T-helper 1 cell treated with Interleukin-12 subunit alpha and Interleukin-12 subunit beta and Interleukin-4 antibody, amounts not matched to agents 30 μg/mL and 1 μg/mL, for 36 hours (primary cell): ENCODE results near the gene CCR7.

Experiments used
- H3K27ac Mint-ChIP-seq: one replicate; pipeline ENCODE4 v1.8.0; 2021; ENCODE audit warnings: mild to moderate bottlenecking, mixed read lengths
- H3K27me3 Mint-ChIP-seq: one replicate; pipeline ENCODE4 v1.8.0; 2021; ENCODE audit warnings: low read depth, mixed read lengths
- H3K36me3 Mint-ChIP-seq: one replicate; pipeline ENCODE4 v1.8.0; 2021; ENCODE audit warnings: low read depth, mixed read lengths
- H3K4me1 Mint-ChIP-seq: one replicate; pipeline ENCODE4 v1.8.0; 2021; ENCODE audit warnings: low read depth, mixed read lengths
- H3K4me3 Mint-ChIP-seq: one replicate; pipeline ENCODE4 v1.8.0; 2021; ENCODE audit warnings: mild to moderate bottlenecking, moderate library complexity, mixed read lengths
- H3K9me3 Mint-ChIP-seq: one replicate; pipeline ENCODE4 v1.8.0; 2021; ENCODE audit warnings: mixed read lengths

CCR7 gene

DNA sequence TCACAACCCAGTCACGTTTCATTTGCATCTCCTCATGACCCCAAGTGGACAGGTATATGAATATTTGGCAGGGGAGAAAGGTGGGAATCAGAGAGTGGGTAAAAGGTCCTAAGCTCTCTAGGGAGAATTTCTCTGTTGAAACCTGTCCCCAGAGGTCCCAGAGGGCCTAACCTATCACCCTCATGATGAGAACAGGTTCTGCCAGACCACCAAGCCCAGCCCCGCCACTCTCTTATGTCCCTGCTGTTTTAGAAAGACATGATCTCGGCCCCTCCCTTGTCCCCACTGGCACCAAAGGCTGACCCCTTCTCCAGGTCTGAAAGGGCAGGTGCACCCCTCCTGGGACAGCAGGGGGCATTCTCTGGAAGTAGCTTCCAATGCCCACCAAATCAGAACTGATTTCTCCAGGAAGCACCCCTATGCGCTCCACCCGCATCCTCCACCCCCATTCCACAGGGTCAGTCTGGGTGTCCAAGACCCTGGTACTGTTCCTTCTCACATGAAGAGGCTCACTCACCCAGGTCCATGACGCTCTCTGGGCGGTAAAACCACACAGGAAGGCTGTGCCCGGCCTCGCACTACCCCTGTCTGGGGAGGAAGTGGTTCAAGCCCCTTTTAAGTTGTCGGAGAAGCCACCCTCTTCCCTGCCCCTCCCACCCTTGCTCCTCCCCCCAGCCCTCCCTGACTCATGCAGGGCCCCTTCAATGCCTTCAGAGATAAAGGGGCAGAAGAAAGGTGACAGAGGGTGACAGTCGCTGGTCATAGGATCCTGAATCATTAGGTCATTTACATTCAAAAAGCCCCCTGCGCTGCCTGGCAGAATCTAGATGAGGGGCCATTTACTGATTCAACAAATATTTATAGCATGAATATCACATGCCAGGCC, at the start of gene CCR7:
Gene CCR7, minus strand, starts transcription at position 590 of the 886 bp plus-strand sequence. Its CDS starts 63 bp downstream, at position 527.
- peaks cover 9% of the 10 kb centered on the region for H3K9me3 Mint-ChIP-seq
- H3K27ac Mint-ChIP-seq, result peak within 1 kb of the TSS; percentile 93
- peaks cover 49% of the 10 kb centered on the region for H3K36me3 Mint-ChIP-seq
- H3K27me3 Mint-ChIP-seq, result peaks cover under 1% of the 10 kb centered on the region
- peaks cover 56% of the 10 kb centered on the region for H3K4me1 Mint-ChIP-seq
- peak within 1 kb of the TSS; percentile 92 for H3K4me3 Mint-ChIP-seq

DNA sequence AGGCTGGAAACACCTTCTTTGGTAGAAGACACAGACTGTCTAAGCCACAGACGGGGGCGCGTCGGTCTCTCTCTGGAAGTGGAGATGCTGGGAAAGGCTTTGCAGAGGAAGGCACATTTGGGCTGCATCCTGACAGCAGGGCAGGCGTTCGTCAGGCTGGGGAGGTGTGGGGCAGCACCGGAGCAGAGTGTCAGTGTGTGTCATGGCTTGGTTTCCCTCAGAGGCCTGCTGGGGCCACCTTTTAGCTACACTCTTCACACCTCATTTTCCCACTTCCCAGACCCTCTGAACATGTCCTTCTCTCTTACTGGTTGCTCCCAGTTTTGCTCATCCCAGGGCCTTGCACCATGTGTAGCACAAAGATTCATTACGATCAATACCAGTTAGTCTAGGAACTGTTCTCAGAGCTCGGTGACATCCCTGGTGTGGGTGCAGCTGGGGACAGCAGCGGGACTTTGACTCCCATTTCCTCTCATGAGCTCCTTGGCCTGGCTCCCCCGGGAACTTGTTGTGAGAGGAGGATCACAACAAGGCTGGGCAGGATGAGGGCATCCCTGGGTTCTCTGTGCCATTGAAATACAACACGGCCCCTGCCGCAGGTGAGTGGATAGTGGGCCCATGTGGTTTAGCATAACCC, 49.3 kb upstream of the CCR7 start:
- H3K9me3 Mint-ChIP-seq, result no peaks in the 10 kb centered on the region
- H3K36me3 Mint-ChIP-seq, result peaks cover 2% of the 10 kb centered on the region
- H3K27ac Mint-ChIP-seq, result peak overlapping the region; percentile 94
- no peaks in the 10 kb centered on the region for H3K27me3 Mint-ChIP-seq
- peaks cover 61% of the 10 kb centered on the region for H3K4me1 Mint-ChIP-seq
- peak overlapping the region; percentile 17 for H3K4me3 Mint-ChIP-seq

- H3K36me3 Mint-ChIP-seq, result peaks cover 3% of the 10 kb centered on the region
- H3K27ac Mint-ChIP-seq, result peak overlapping the region; percentile 85
- H3K9me3 Mint-ChIP-seq, result no peaks in the 10 kb centered on the region
- H3K4me1 Mint-ChIP-seq, result peaks cover 65% of the 10 kb centered on the region
- H3K27me3 Mint-ChIP-seq, result no peaks in the 10 kb centered on the region
- peak overlapping the region; percentile 65 for H3K4me3 Mint-ChIP-seq
Observed at GRCh38 chr17:40613467-40614154, 48.3 kb upstream of the CCR7 start.

DNA sequence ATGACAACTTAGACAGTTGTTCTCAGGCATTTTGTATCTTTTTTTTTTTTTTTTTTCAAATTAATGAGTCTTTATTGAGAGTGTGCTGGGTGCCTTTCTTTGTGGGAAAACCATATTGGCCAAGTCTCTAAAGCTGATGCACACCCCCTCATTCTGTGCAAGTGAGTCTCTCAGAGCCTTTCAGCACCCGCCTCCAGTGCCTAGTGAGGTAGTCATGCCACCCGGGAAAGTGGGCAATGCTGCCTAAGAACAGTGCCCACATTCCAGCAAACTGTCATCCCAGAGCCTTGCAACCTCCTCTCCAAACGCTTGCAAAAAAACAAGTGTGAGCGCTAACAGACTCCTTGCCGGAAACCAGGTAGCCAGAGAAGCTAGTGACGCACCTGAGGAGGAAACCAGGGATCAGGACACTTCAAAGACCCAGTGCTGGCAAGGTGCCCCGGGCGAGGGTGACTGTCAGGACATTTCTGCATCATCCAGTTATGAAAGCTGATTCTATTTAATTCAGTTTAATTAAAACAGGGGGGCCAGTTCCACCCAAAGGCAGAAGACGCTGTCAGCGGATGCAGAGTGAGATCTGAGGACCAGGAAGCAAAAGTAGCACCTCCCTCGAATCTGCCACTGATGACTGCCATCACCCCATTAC, 47.5 kb upstream of the CCR7 start:
- Mint-ChIP-seq H3K27ac (peak overlapping the region; percentile 85), H3K4me1 (peaks cover 74% of the 10 kb centered on the region), H3K4me3 (peak overlapping the region; percentile 65), H3K27me3 (no peaks in the 10 kb centered on the region), H3K9me3 (no peaks in the 10 kb centered on the region), H3K36me3 (peaks cover 3% of the 10 kb centered on the region)

- Mint-ChIP-seq H3K9me3 (no peaks in the 10 kb centered on the region), H3K27me3 (no peaks in the 10 kb centered on the region), H3K27ac (peak overlapping the region; percentile 77), H3K4me3 (peak overlapping the region; percentile 9), H3K36me3 (peaks cover 3% of the 10 kb centered on the region), H3K4me1 (peaks cover 79% of the 10 kb centered on the region)
Observed at GRCh38 chr17:40611840-40612474, 46.7 kb upstream of the CCR7 start.

GRCh38 chr17:40610359-40610758, 45.1 kb upstream of the CCR7 start:
- Mint-ChIP-seq H3K9me3 (no peaks in the 10 kb centered on the region), H3K27me3 (no peaks in the 10 kb centered on the region), H3K4me3 (no peak overlapping the region), H3K36me3 (peaks cover 3% of the 10 kb centered on the region), H3K4me1 (peaks cover 79% of the 10 kb centered on the region), H3K27ac (peak overlapping the region; percentile 9)

- peak overlapping the region; percentile 89 for H3K27ac Mint-ChIP-seq
- H3K9me3 Mint-ChIP-seq, result no peaks in the 10 kb centered on the region
- H3K27me3 Mint-ChIP-seq, result no peaks in the 10 kb centered on the region
- H3K36me3 Mint-ChIP-seq, result peaks cover 7% of the 10 kb centered on the region
- peaks cover 81% of the 10 kb centered on the region for H3K4me1 Mint-ChIP-seq
- peak overlapping the region; percentile 53 for H3K4me3 Mint-ChIP-seq
Observed at GRCh38 chr17:40608061-40608581, 42.8 kb upstream of the CCR7 start.

DNA sequence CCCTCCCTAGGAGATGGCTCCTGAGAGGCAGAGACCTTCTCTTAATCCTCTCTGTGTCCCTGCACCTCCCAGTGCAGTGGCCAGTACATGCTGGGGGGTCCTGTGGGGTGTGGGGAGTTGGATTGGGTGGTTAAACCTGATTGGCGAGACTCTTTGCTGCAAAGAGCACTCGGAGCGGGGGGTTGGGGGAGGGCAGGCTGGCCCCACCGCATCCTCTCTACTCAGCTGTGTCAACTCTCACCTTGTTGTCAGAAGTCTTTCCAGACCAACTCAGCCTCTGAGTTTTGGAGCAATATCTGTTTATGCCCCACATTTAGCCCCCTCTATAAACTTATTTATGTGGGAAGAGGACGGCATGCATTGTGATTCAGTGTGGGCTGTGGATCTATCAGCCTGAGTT, 42.4 kb upstream of the CCR7 start:
- Mint-ChIP-seq H3K9me3 (no peaks in the 10 kb centered on the region), H3K4me3 (peak overlapping the region; percentile 53), H3K27me3 (no peaks in the 10 kb centered on the region), H3K4me1 (peaks cover 81% of the 10 kb centered on the region), H3K27ac (peak overlapping the region; percentile 89), H3K36me3 (peaks cover 7% of the 10 kb centered on the region)

- H3K27ac Mint-ChIP-seq, result peak overlapping the region; percentile 91
- no peak overlapping the region for H3K4me3 Mint-ChIP-seq
Observed at GRCh38 chr17:40606548-40607353, 41.5 kb upstream of the CCR7 start.

DNA sequence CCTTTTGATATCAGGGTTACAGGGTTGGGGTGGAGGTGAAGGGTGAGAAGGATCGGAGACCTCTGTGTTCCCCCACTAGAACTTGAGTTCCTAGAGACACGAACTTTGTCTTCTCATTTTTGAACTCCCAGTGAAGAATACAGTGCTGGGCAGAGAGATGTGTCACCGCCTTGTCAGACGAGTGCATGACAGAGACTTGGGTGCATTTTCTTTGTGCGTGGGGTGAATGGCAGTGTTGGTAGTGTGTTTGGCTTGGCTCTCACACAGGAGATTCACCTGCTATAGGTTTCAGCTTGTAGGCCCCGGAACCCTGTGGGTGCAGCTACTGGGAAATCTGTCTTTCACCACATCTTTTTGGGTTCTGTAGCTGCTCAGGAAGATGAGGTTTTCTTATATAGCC, 40.0 kb upstream of the CCR7 start:
- Mint-ChIP-seq H3K4me1 (peaks cover 87% of the 10 kb centered on the region), H3K27ac (peak overlapping the region; percentile 91), H3K4me3 (peak overlapping the region; percentile 55), H3K27me3 (no peaks in the 10 kb centered on the region), H3K9me3 (no peaks in the 10 kb centered on the region), H3K36me3 (peaks cover 5% of the 10 kb centered on the region)

More at GRCh38 chr17:40606548-40607353, 41.5 kb upstream of the CCR7 start:
- peaks cover 80% of the 10 kb centered on the region for H3K4me1 Mint-ChIP-seq
- no peaks in the 10 kb centered on the region for H3K27me3 Mint-ChIP-seq
- H3K36me3 Mint-ChIP-seq, result peaks cover 5% of the 10 kb centered on the region
- H3K9me3 Mint-ChIP-seq, result no peaks in the 10 kb centered on the region

DNA sequence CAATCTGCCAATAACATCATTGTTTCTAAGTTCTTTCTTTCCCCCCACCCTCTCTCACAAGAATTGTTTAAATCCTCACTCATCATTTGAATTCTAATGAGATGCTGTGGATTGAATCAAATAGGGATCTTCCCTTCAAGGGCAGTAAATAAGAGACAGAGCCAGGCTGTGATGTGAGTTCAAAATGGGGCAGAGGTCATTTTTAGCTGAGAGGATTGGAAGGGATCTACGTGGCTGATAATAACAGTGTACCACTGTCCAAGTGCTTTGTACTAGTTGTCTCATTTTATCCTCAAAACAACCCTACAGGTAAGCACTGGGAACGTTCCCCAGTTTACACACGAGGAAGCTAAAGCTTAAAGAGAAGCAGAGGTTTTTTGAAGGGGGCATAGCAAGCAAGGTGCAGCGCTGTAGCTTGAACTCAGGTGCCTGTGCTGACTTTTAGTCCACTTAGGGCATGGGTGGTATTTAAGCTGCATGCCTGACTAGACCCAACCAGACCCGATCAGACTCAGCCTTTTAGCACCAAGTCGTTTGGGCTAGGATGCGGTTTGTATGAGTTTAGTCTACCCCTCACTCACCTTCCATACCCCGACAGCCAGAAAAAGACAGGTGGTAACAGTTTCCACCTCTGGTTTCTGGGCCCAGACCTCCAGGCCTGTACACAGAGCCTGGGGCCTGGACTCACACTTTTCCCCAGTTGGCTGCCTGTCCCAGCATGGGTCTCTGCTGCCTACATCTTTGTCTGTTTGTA, 39.2 kb upstream of the CCR7 start:
- H3K9me3 Mint-ChIP-seq, result no peaks in the 10 kb centered on the region
- H3K27ac Mint-ChIP-seq, result peak overlapping the region; percentile 91
- H3K4me3 Mint-ChIP-seq, result peak overlapping the region; percentile 55
- H3K4me1 Mint-ChIP-seq, result peaks cover 86% of the 10 kb centered on the region
- peaks cover 8% of the 10 kb centered on the region for H3K36me3 Mint-ChIP-seq
- no peaks in the 10 kb centered on the region for H3K27me3 Mint-ChIP-seq
